H1 (cell line): ENCODE measurements around the gene FAM83G. TPM values are rescaled to one million over a fixed set of nuclear protein-coding genes. Genes with fewer than 3 reads are reported as not detected.

Experiments
- CTCF ChIA-PET: fragments of 300-600 bp; sonication (Branson Sonifier 250); formaldehyde crosslinking; loops from one replicate; lab custom pipeline; 2021; ENCODE audit not compliant: partially characterized antibody; lab: Charles Lee
- POLR2A ChIA-PET: fragments of 300-600 bp; sonication (Branson Sonifier 250); formaldehyde crosslinking; loops from one replicate; lab custom pipeline; 2021; ENCODE audit warnings: inconsistent platforms; ENCODE audit not compliant: partially characterized antibody; lab: Charles Lee
- DNase-seq, 2 experiments: peaks; one replicate each; pipeline versions ENCODE4 v3.0.0 to v3.0.0-alpha.2; 2010 to 2022; ENCODE audit warnings: low spot score in 2 of 2, low read depth in 1 of 2, mixed read lengths in 1 of 2
- FAIRE-seq: peaks from 2 replicates; lab custom pipeline; 2011; peaks lifted over from hg19 to GRCh38; lab: Jason Lieb, UNC
- H2AFZ ChIP-seq: 2 replicates; pipeline ENCODE4 v1.8.1; 2012; ENCODE audit warnings: low read length, inconsistent platforms
- H2AK5ac ChIP-seq: 2 replicates; pipeline ENCODE4 v1.6.1; 2013; ENCODE audit warnings: low read depth, low read length
- H2BK120ac ChIP-seq: replicated peaks from 2 replicates; pipeline ENCODE3; 2013; ENCODE audit warnings: low read depth, low read length, inconsistent platforms
- H2BK12ac ChIP-seq: 2 replicates; pipeline ENCODE4 v1.6.1; 2013; ENCODE audit warnings: low read depth, low read length
- H2BK15ac ChIP-seq: 2 replicates; pipeline ENCODE4 v1.6.1; 2013; ENCODE audit warnings: low read length
- H2BK20ac ChIP-seq: 2 replicates; pipeline ENCODE4 v1.6.1; 2013; ENCODE audit warnings: low read length
- H2BK5ac ChIP-seq: 2 replicates; pipeline ENCODE4 v1.6.1; 2013; ENCODE audit warnings: low read depth, low read length
- H3K14ac ChIP-seq: 2 replicates; pipeline ENCODE4 v1.6.1; 2013; ENCODE audit warnings: inconsistent platforms; ENCODE audit not compliant: insufficient read length
- H3K18ac ChIP-seq: 2 replicates; pipeline ENCODE4 v1.6.1; 2013; ENCODE audit warnings: low read length; ENCODE audit errors: extremely low read depth
- H3K23ac ChIP-seq: 2 replicates; pipeline ENCODE4 v1.6.1; 2013; ENCODE audit warnings: inconsistent platforms; ENCODE audit not compliant: insufficient read length
- H3K23me2 ChIP-seq: 2 replicates; pipeline ENCODE4 v1.6.1; 2013; ENCODE audit warnings: low read depth, low read length
- H3K27ac ChIP-seq: 2 replicates; pipeline ENCODE4 v1.6.1; 2011; ENCODE audit warnings: low read depth, low read length, inconsistent platforms
- H3K27me3 ChIP-seq, 4 experiments: replicated peaks in 1 of 4; 1 replicate in 1 of 4; 2 replicates in 3 of 4; pipeline versions ENCODE4 v1.6.1 to v1.8.1; 2011 to 2013; ENCODE audit warnings: low read length in 3 of 4, mild to moderate bottlenecking in 3 of 4, inconsistent platforms in 2 of 4, mixed read lengths in 2 of 4, moderate library complexity in 1 of 4; ENCODE audit not compliant: control insufficient read depth in 3 of 4, insufficient read depth in 3 of 4; ENCODE audit errors: extremely low read depth in 1 of 4
- H3K36me3 ChIP-seq, 4 experiments: 2 replicates each; pipeline versions ENCODE4 v1.6.1 to v1.8.1; 2011 to 2013; ENCODE audit warnings: mild to moderate bottlenecking in 4 of 4, low read length in 3 of 4, moderate library complexity in 2 of 4, control low read depth in 1 of 4, inconsistent platforms in 1 of 4; ENCODE audit not compliant: insufficient read depth in 4 of 4, control insufficient read depth in 2 of 4
- H3K4ac ChIP-seq: replicated peaks from 2 replicates; pipeline ENCODE3; 2013; ENCODE audit warnings: low read length, low read depth, mixed read lengths, inconsistent platforms; ENCODE audit not compliant: insufficient read length
- H3K4me1 ChIP-seq, 4 experiments: replicated peaks in 1 of 4; 1 replicate in 1 of 4; 2 replicates in 3 of 4; pipeline versions ENCODE4 v1.6.1 to v1.8.1; 2011 to 2013; ENCODE audit warnings: low read length in 3 of 4, inconsistent platforms in 2 of 4, mixed read lengths in 1 of 4; ENCODE audit not compliant: insufficient read depth in 4 of 4, control insufficient read depth in 3 of 4
- H3K4me2 ChIP-seq, 2 experiments: 2 replicates each; pipeline versions ENCODE4 v1.6.1 to v1.8.1; 2011 to 2013; ENCODE audit warnings: low read depth in 2 of 2, low read length in 2 of 2, control low read depth in 1 of 2, inconsistent platforms in 1 of 2, mild to moderate bottlenecking in 1 of 2; ENCODE audit not compliant: insufficient read depth in 1 of 2
- H3K4me3 ChIP-seq, 4 experiments: fragments of 200-600, 300-600 bp in 1 of 4; sonication (generic), shearing (Covaris generic), sonication (Bioruptor Twin) in 1 of 4; 2 replicates each; pipeline versions ENCODE4 v1.5.1 to v1.8.1; 2011 to 2016; ENCODE audit warnings: low read length in 4 of 4, low read depth in 3 of 4, control low read depth in 2 of 4, inconsistent platforms in 2 of 4, mild to moderate bottlenecking in 2 of 4, mixed read lengths in 1 of 4, moderate library complexity in 1 of 4; ENCODE audit not compliant: insufficient read depth in 2 of 4; ENCODE audit errors: extremely low read depth in 1 of 4
- H3K56ac ChIP-seq: replicated peaks from 2 replicates; pipeline ENCODE3; 2013; ENCODE audit warnings: low read depth, mild to moderate bottlenecking, mixed read lengths, low read length, inconsistent platforms; ENCODE audit not compliant: insufficient read length
- H3K79me1 ChIP-seq: 2 replicates; pipeline ENCODE4 v1.6.1; 2013; ENCODE audit warnings: low read depth, low read length, control low read depth
- H3K79me2 ChIP-seq, 2 experiments: 2 replicates each; pipeline versions ENCODE4 v1.6.1 to v1.8.1; 2012 to 2013; ENCODE audit warnings: low read length in 2 of 2, mild to moderate bottlenecking in 2 of 2, inconsistent platforms in 1 of 2; ENCODE audit not compliant: insufficient read depth in 2 of 2, control insufficient read depth in 1 of 2
- H3K9ac ChIP-seq, 4 experiments: replicated peaks in 1 of 4; 1 replicate in 1 of 4; 2 replicates in 3 of 4; pipeline versions ENCODE4 v1.6.1 to v1.8.1; 2011 to 2013; ENCODE audit warnings: low read depth in 3 of 4, low read length in 3 of 4, control low read depth in 2 of 4, mild to moderate bottlenecking in 2 of 4, moderate library complexity in 2 of 4, inconsistent platforms in 1 of 4; ENCODE audit errors: extremely low read depth in 1 of 4
- H3K9me3 ChIP-seq, 2 experiments: 2 replicates each; pipeline versions ENCODE4 v1.6.1 to v1.8.1; 2012 to 2013; ENCODE audit warnings: mild to moderate bottlenecking in 2 of 2, moderate library complexity in 2 of 2, control low read depth in 1 of 2, inconsistent platforms in 1 of 2, low read depth in 1 of 2, low read length in 1 of 2, mixed read lengths in 1 of 2; ENCODE audit not compliant: insufficient read depth in 2 of 2
- H4K20me1 ChIP-seq, 2 experiments: replicated peaks in 1 of 2; 2 replicates each; pipeline versions ENCODE3 to v1.8.1; 2011 to 2013; ENCODE audit warnings: inconsistent platforms in 2 of 2, low read length in 2 of 2, mild to moderate bottlenecking in 1 of 2; ENCODE audit not compliant: insufficient read depth in 2 of 2, control insufficient read depth in 1 of 2
- H4K5ac ChIP-seq: 2 replicates; pipeline ENCODE4 v1.6.1; 2013; ENCODE audit warnings: low read length, low read depth, mixed read lengths, inconsistent platforms; ENCODE audit not compliant: insufficient read length
- H4K8ac ChIP-seq: 2 replicates; pipeline ENCODE4 v1.8.0; 2013; ENCODE audit warnings: mild to moderate bottlenecking, moderate library complexity, low read length, inconsistent platforms; ENCODE audit not compliant: insufficient read depth; ENCODE audit errors: extremely low read depth
- H4K91ac ChIP-seq: replicated peaks from 2 replicates; pipeline ENCODE3; 2013; ENCODE audit warnings: low read length, mixed read lengths, inconsistent platforms; ENCODE audit not compliant: insufficient read length
- ATF3 ChIP-seq: IDR thresholded peaks from 2 replicates; pipeline ENCODE4 v1.6.1; 2011; ENCODE audit warnings: low read depth, mild to moderate bottlenecking, low read length; ENCODE audit not compliant: insufficient read depth
- BCL11A ChIP-seq, 2 experiments: IDR thresholded peaks; one replicate each; pipeline ENCODE4 v1.6.1; 2011; ENCODE audit warnings: low read depth in 2 of 2, low read length in 2 of 2, mild to moderate bottlenecking in 2 of 2
- CBX8 ChIP-seq: fragments of 300-800, 300-1000 bp; sonication (generic); IDR thresholded peaks from 2 replicates; pipeline ENCODE4 v1.7.1; 2016; ENCODE audit warnings: low read depth, low read length, borderline replicate concordance
- GABPA ChIP-seq: IDR thresholded peaks from 2 replicates; pipeline ENCODE4 v1.6.1; 2011; ENCODE audit warnings: mild to moderate bottlenecking, low read length, moderate library complexity, borderline replicate concordance; ENCODE audit not compliant: insufficient read depth
- MAX ChIP-seq: IDR thresholded peaks from 2 replicates; pipeline ENCODE4 v1.6.1; 2012; ENCODE audit warnings: inconsistent platforms
- POU5F1 ChIP-seq: IDR thresholded peaks from 2 replicates; pipeline ENCODE4 v1.6.1; 2011; ENCODE audit warnings: low read depth, mild to moderate bottlenecking, low read length, moderate library complexity
- RAD21 ChIP-seq, 2 experiments: IDR thresholded peaks in 1 of 2; conservative IDR thresholded peaks in 1 of 2; 2 replicates each; pipeline ENCODE4 v1.6.1; 2011; ENCODE audit warnings: low read depth in 2 of 2, low read length in 2 of 2, improper control_type of control experiment in 1 of 2, inconsistent platforms in 1 of 2, mild to moderate bottlenecking in 1 of 2, moderate library complexity in 1 of 2
- RFX5 ChIP-seq: IDR thresholded peaks from 2 replicates; pipeline ENCODE4 v1.6.1; 2011; ENCODE audit warnings: low read depth, low read length, improper control_type of control experiment, borderline replicate concordance
- SAP30 ChIP-seq: fragments of 300-600 bp; sonication (generic); IDR thresholded peaks from 2 replicates; pipeline ENCODE4 v1.7.1; 2012; ENCODE audit warnings: low read length, moderate library complexity, mild to moderate bottlenecking, inconsistent platforms; ENCODE audit not compliant: insufficient read depth, insufficient replicate concordance
- WGBS, 2 experiments: shearing (Covaris generic) in 1 of 2; methylation state at CpG; one replicate each; pipeline versions ENCODE4 v1.1.6 to v1.1.7; 2013 to 2015; ENCODE audit warnings: low lambda C conversion rate in 2 of 2, mixed read lengths in 2 of 2, inconsistent platforms in 1 of 2, low coverage in 1 of 2, missing lambda C conversion rate in 1 of 2; ENCODE audit not compliant: insufficient replicate concordance in 2 of 2, insufficient coverage in 1 of 2, insufficient read length in 1 of 2; ENCODE audit errors: extremely low coverage in 1 of 2, missing lambda C conversion rate in 1 of 2; 5-methylcytosine and 5-hydroxymethylcytosine counted together
- polyA plus RNA-seq, 7 experiments: library from polyadenylated mRNA; depleted of rRNA in 3 of 7; stranded (reverse) in 5 of 7; unstranded in 2 of 7; fragments of >200 nt in 5 of 7; fragments of 200-250 nt in 2 of 7; gene quantifications; 1 replicate in 5 of 7; 2 replicates in 1 of 7; 4 replicates in 1 of 7; pipeline versions ENCODE4 v1.2.1 to v1.2.3, GENCODE V29; 2011 to 2013; ENCODE audit warnings: missing spikeins in 2 of 7, mixed read lengths in 2 of 7
- total RNA-seq: library from RNA; stranded (reverse); fragmentation: NEBNext Ultra II Directional; extraction: Animal tissue kit (Norgen Biotek cat#: 25700); gene quantifications from 2 replicates; pipeline ENCODE4 v1.2.1, GENCODE V29; 2021

The FAM83G gene
- total and polyA plus RNA-seq, 2 of the 8 experiments (the other 6 are each of a cell fraction or from before 2014, with no cell fraction given) = 15.4 to 29.0 TPM

GRCh38 chr17:18966831-18967624 lies 37.5 kb downstream of the FAM83G start:
- no peaks in the 10 kb centered on the region; the same call in 1 of the 2 replicates for H3K79me1 ChIP-seq
- peak overlapping the region; percentile 62; the same call in 1 of the 2 replicates for H4K8ac ChIP-seq
- 59% methylated on average over 18 of the region's 19 CpGs; no CpG with 5 or more reads in 1 of the 2 experiments for WGBS, 2 experiments
- H3K36me3 ChIP-seq = peaks cover 4 to 9% (median 7%) of the 10 kb centered on the region in 4 experiments; a peak in 5 of 8 replicates
- H3K14ac ChIP-seq = no peak overlapping the region
- peak overlapping the region; percentile 43; the same call in 1 of the 2 replicates for H2AK5ac ChIP-seq
- ChIA-PET CTCF (interaction anchor here (1.6 kb wide), 1 partner anchor 35 kb away, joined by 4 read pairs; no protein-coding TSS in a partner anchor), POLR2A (interaction anchor here (1.1 kb wide), 1 partner anchor 9 kb away, joined by 3 read pairs; no protein-coding TSS in a partner anchor)
- H3K9ac ChIP-seq = no peak overlapping the region
- no peak overlapping the region; the same call in 1 of the 2 replicates for H3K18ac ChIP-seq
- no peak overlapping the region for H2BK20ac ChIP-seq
- DNase-seq (peak in 1 of 2 experiments; percentile 66), FAIRE-seq (no peak)
- H3K79me2 ChIP-seq = no peaks in the 10 kb centered on the region
- H2BK120ac ChIP-seq = no peak overlapping the region
- peaks cover 0 to 31% (median 18%) of the 10 kb centered on the region in 4 experiments; a peak in 6 of 7 replicates for H3K4me1 ChIP-seq
- H3K27me3 ChIP-seq = no peaks in the 10 kb centered on the region
- H4K91ac ChIP-seq = no peak overlapping the region
- H2BK12ac ChIP-seq = no peak overlapping the region
- H4K5ac ChIP-seq = no peak overlapping the region
- peak overlapping the region; percentile 33; the same call in 1 of the 2 replicates for H3K27ac ChIP-seq
- no peak overlapping the region for H3K23ac ChIP-seq
- peak overlapping the region; percentile 70 for H3K4ac ChIP-seq
- peak overlapping the region; percentile 48; the same call in 1 of the 2 replicates for H2BK5ac ChIP-seq
- H3K9me3 ChIP-seq = no peaks in the 10 kb centered on the region
- no peak overlapping the region for H3K56ac ChIP-seq
- 0 out of 4 replicates have a peak overlapping the region, but pooled peaks of 1 of the 2 experiments have one; percentile 21 for H3K4me2 ChIP-seq
- peaks cover 0 to 6% of the 10 kb centered on the region in 2 experiments for H4K20me1 ChIP-seq
- H3K4me3 ChIP-seq = no peak overlapping the region
- H2AFZ ChIP-seq = no peak overlapping the region
- H3K23me2 ChIP-seq = no peaks in the 10 kb centered on the region
- peak overlapping the region; percentile 61; the same call in 1 of the 2 replicates for H2BK15ac ChIP-seq
- TF ChIP-seq RFX5 = no peak
- TF ChIP-seq BCL11A (IDR thresholded peaks at IDR 0.05; ENCODE audit: low read depth in 2 of 2, low read length in 2 of 2) = no peak
- no peak for TF ChIP-seq CBX8
- TF ChIP-seq GABPA = no peak
- no peak for TF ChIP-seq RAD21 (IDR thresholded peaks at IDR 0.05 in 1 of 2, conservative IDR thresholded peaks at IDR 0.05 in 1 of 2; ENCODE audit: low read depth in 2 of 2, low read length in 2 of 2)
- no peak for TF ChIP-seq MAX
- TF ChIP-seq POU5F1 = no peak
- TF ChIP-seq SAP30 = no peak
- TF ChIP-seq ATF3 = no peak
